GM21717 (cell line): Measurements from ENCODE around the gene SLCO4A1.

ENCODE experiments used
- ATAC-seq: cut with Tn5 transposase; IDR thresholded peaks from one replicate; pipeline ENCODE4 v1.9.1; 2021; ENCODE audit warnings: mild to moderate bottlenecking, moderate library complexity; ENCODE audit not compliant: unreplicated experiment

The SLCO4A1 gene

GRCh38 chr20:62710221-62710885, 68.0 kb downstream of the SLCO4A1 start:
- no peak for ATAC-seq

- ATAC-seq, result no peak
These were observed 68.8 kb downstream of the SLCO4A1 start for GRCh38 chr20:62710886-62711702.

GRCh38 chr20:62711703-62712101, 69.4 kb downstream of the SLCO4A1 start:
- no peak for ATAC-seq

GRCh38 chr20:62712606-62713005, 70.3 kb downstream of the SLCO4A1 start:
- ATAC-seq, result no peak

- ATAC-seq, result no peak
These were observed 71.7 kb downstream of the SLCO4A1 start for GRCh38 chr20:62714006-62714405.

- ATAC-seq, result no peak
These were observed 72.5 kb downstream of the SLCO4A1 start for GRCh38 chr20:62714799-62715198.

GRCh38 chr20:62715201-62715600, 72.9 kb downstream of the SLCO4A1 start:
- ATAC-seq, result no peak

- no peak for ATAC-seq
These were observed 74.1 kb downstream of the SLCO4A1 start for GRCh38 chr20:62716198-62716940.

- no peak for ATAC-seq
These were observed 74.6 kb downstream of the SLCO4A1 start for GRCh38 chr20:62716941-62717310.

- ATAC-seq, result no peak
These were observed 75.6 kb downstream of the SLCO4A1 start for GRCh38 chr20:62717933-62718332.

- no peak for ATAC-seq
These were observed 76.2 kb downstream of the SLCO4A1 start for GRCh38 chr20:62718546-62718945.

- no peak for ATAC-seq
These were observed 77.1 kb downstream of the SLCO4A1 start for GRCh38 chr20:62719250-62719935.
